ENCODE results near the gene SPANXA2.
"Not testable (repeated sequence)": the region's sequence is repeated elsewhere in the genome, so short reads cannot be mapped to it uniquely, and the experiment has no call there.

The SPANXA2 gene

GRCh38 chrX:141589408-141589807 lies at the start of gene SPANXA2:
TSS of gene SPANXA2 (plus strand) at chrX:141589708. CDS start at chrX:141589768, 60 bp downstream.
- DNase-seq (ENCODE audit: low read depth): not testable (repeated sequence)

- DNase-seq (ENCODE audit: low read depth): not testable (repeated sequence)
These were observed 47.0 kb upstream of the SPANXA2 start for GRCh38 chrX:141542551-141542950.

GRCh38 chrX:141584638-141585037 lies 4.9 kb upstream of the SPANXA2 start, which contains the start of gene SPANXA1:
TSS of gene SPANXA1 (minus strand) at chrX:141584738. CDS start at chrX:141584678, 60 bp downstream.
- not testable (repeated sequence) for DNase-seq (ENCODE audit: low read depth)

- DNase-seq (ENCODE audit: low read depth): no peak
These were observed 19.6 kb downstream of the SPANXA2 start for GRCh38 chrX:141609111-141609510.

- DNase-seq (ENCODE audit: low read depth): no peak
These were observed 29.8 kb downstream of the SPANXA2 start for GRCh38 chrX:141619336-141619735.

- DNase-seq (ENCODE audit: low read depth): peak; percentile 35
These were observed 42.6 kb downstream of the SPANXA2 start for GRCh38 chrX:141632124-141632523.

- DNase-seq (ENCODE audit: low read depth): no peak
These were observed 49.0 kb downstream of the SPANXA2 start for GRCh38 chrX:141638550-141638949.
